GM18520 (cell line): ENCODE data around the gene PTGDR2.

ENCODE experiments used
- ATAC-seq: cut with Tn5 transposase; IDR thresholded peaks from one replicate; pipeline ENCODE4 v1.9.1; 2021; ENCODE audit not compliant: unreplicated experiment

The PTGDR2 gene

DNA sequence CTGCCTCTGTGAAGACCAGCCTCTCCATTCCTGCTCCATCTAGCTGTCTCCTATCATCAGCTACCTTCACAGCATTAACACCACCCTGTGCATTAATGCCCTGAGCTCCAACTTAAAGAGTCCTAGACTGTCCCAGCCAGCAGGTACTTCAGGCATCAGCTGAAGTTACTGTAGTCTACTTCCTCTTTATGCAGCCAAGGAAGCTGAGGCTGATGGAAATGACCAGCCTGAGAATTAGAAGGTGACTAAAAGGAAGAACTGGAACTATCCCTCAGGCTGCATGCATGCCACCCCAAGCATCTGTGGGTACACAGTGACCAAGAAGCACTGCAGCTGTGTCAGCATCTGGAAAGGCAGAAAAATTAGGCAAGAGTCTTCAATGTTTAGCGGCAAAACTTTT, 42.4 kb downstream of the PTGDR2 start:
- no peak for ATAC-seq

DNA sequence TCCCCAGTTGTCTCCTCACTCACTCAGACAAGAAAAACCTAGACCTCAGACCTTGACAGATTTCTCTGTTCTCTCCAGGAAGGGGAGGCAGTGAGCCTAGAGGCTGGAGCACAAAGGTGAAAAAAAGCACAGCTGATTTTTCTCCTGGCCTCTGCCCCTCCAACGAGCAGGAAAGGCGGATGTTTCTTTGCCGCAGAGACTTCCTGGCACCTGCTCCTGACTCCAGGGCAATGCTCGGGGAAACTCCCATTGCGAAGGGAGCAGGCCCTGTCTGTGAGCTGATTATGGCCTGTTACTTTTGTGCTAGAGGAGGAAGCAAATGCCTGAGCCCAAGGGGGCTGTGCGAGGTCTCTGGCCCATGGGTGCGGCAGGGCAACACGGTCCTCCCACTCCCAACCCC, 45.2 kb downstream of the PTGDR2 start:
- ATAC-seq = no peak

DNA sequence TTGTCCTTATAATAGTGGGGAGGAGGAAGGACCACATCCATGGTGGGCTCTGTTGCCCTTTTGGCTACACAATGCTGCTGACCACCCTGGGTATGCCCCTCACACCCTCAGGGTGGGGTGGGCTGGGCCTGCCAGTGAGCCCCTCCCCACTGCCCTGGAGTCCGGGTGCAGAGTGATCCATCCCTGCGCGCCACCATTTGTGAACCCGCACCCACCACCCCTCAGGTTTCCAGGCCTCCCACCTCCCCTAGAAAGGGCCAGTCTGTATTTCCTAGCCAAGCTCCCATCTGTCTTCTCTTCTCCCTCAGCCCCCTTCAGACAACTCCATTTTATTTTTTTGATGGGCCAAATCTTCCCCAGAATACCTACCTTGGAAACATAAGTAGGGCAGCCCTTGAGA, 45.6 kb downstream of the PTGDR2 start:
- no peak for ATAC-seq

DNA sequence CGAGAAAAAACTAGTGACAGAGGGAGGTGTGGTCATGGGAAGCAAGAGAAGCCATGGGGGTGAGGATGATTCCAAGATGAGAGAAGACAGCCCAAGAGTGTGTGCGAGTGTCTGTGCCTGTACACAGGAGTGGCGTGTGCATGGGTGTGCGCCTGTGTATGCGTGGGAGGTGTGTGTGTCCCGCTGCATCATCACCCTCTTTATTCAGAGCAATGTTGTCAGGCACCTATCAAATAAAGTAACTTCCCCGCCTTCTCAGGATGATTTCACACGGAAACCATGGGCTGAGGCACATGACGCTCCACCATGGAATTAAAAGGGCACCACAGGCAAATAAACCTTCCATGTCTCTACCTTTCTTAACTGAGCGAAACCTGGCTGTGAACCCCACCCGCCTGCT, 46.1 kb downstream of the PTGDR2 start:
- no peak for ATAC-seq

DNA sequence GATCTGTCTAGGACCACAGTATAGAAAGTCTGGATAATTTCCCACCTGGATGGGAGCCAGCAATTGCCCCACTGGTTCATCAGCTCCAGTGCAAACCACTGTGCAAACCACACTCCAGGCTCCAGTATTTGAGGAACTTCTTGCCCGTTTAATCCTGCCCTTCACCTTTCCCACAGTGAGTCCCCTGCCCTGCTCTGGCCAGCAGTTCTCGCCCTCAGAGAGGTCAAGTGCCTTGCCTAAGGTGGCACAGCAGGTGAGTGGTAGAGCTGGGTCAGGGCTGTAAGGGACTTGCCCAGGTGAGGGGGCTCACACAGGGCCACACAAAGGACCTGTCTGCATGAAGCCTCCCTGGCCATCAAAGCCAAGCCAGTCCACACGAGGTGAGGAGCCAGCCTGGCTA, 46.5 kb downstream of the PTGDR2 start:
- ATAC-seq = no peak

DNA sequence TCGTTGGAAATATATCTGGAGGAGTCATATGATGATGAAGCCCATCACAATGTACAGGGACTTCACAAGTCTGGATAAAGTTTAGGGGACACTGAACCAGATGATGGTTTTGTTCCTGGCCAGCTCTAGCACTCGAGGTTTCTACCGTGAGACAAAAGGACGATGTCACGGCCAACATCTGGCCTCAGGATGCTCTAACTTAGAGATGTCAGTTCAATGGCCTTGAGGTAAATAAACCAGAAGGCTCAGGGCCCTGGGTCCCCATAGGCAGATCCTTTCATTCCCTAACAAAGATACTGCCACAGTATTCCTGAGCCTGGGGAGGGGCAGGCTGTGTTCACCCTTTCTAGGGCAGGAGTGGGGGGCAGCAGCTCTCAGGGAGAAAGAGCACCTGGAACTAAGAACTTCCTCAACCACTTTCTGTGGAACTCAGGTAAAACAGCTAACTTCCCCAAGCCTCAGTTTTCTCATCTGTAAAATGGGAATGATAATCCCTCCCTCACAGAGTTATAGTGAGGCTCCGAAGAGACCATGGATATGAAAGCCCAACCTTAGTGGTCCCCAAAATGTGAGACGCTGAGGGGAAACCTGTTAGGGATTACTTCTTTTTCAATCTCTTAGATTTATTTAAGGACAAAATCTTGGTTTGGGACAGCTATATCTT, 52.3 kb downstream of the PTGDR2 start:
- ATAC-seq = no peak

DNA sequence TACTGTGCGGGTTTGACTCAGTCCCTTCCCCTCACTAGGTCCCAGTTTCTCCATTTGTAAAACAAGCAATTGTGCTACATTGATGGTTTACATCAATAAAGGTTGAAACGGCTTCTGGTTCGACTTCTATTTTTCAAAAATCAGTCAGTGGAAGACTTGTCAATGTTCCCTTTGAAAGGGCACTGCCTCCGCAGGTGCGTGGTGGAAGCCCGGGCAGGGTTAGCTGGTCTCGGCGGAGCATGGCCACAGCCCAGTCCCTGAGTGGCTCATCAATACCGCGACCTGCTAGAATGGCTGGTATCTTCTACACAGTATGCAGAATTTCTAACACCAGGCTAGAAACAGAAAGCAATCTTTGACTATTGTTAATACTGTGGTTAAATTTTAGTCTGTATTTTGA, 54.6 kb downstream of the PTGDR2 start:
- no peak for ATAC-seq
